Natural killer cell (primary cell): ENCODE results near the gene H1-8. TPM values are rescaled to one million over a fixed set of nuclear protein-coding genes. Genes with fewer than 3 reads are reported as not detected.

Source experiments
- ATAC-seq, 3 donors: fragments of 150-1000 bp in 2 of 3; fragments of 200-7000 bp in 1 of 3; cut with Tn5 transposase; 1 replicate in 1 of 3; 2 replicates in 2 of 3; pipeline ENCODE4 v1.10.0; 2021; ENCODE audit warnings: mild to moderate bottlenecking in 2 of 3, moderate library complexity in 2 of 3
- DNase-seq, 2 donors: peaks; one replicate each; pipeline versions ENCODE4 v3.0.0 to v3.0.0-alpha.2; 2013 to 2021; ENCODE audit warnings: mixed read lengths in 1 of 2
- H3K27ac ChIP-seq: one replicate; pipeline ENCODE4 v1.5.1; 2013; ENCODE audit warnings: mild to moderate bottlenecking, low read length
- H3K27me3 ChIP-seq: one replicate; pipeline ENCODE4 v1.6.1; 2013; ENCODE audit warnings: low read length; ENCODE audit not compliant: control insufficient read depth, insufficient read depth
- H3K36me3 ChIP-seq: one replicate; pipeline ENCODE4 v1.6.1; 2013; ENCODE audit warnings: low read length; ENCODE audit not compliant: control insufficient read depth, insufficient read depth
- H3K4me1 ChIP-seq: one replicate; pipeline ENCODE4 v1.6.1; 2013; ENCODE audit warnings: low read length; ENCODE audit not compliant: control insufficient read depth, insufficient read depth
- H3K4me3 ChIP-seq: one replicate; pipeline ENCODE4 v1.5.1; 2013; ENCODE audit warnings: low read length
- H3K9me3 ChIP-seq: one replicate; pipeline ENCODE4 v1.6.1; 2013; ENCODE audit warnings: low read length; ENCODE audit not compliant: control insufficient read depth, insufficient read depth
- H3K27ac Mint-ChIP-seq, 2 donors: one replicate each; pipeline ENCODE4 v1.8.0; 2022; ENCODE audit warnings: mild to moderate bottlenecking in 2 of 2, mixed read lengths in 2 of 2, moderate library complexity in 1 of 2
- H3K27me3 Mint-ChIP-seq, 2 donors: one replicate each; pipeline ENCODE4 v1.8.0; 2022; ENCODE audit warnings: low read depth in 2 of 2, mixed read lengths in 2 of 2
- H3K36me3 Mint-ChIP-seq: one replicate; pipeline ENCODE4 v1.8.0; 2022; ENCODE audit warnings: mixed read lengths
- H3K4me1 Mint-ChIP-seq, 2 donors: one replicate each; pipeline ENCODE4 v1.8.0; 2022; ENCODE audit warnings: mixed read lengths in 2 of 2
- H3K4me3 Mint-ChIP-seq: one replicate; pipeline ENCODE4 v1.8.0; 2022; ENCODE audit warnings: mild to moderate bottlenecking, moderate library complexity, mixed read lengths
- H3K9me3 Mint-ChIP-seq, 2 donors: one replicate each; pipeline ENCODE4 v1.8.0; 2022; ENCODE audit warnings: mixed read lengths in 2 of 2
- CTCF ChIP-seq: fragments of 200-600 bp; IDR thresholded peaks from one replicate; pipeline ENCODE4 v1.8.0; 2022; ENCODE audit warnings: antibody characterized with exemption
- WGBS: methylation state at CpG from one replicate; pipeline ENCODE4 v1.1.7; 2013; ENCODE audit warnings: missing lambda C conversion rate; ENCODE audit not compliant: insufficient coverage; 5-methylcytosine and 5-hydroxymethylcytosine counted together
- intact Hi-C: fragments of 100-400 bp; cut with micrococcal nuclease; formaldehyde crosslinking; loops from one replicate; pipeline ENCODE4 v1.14.2; 2022
- total RNA-seq, 4 donors: library from RNA; stranded (reverse); fragments of 120-200 nt in 1 of 4; gene quantifications; one replicate each; pipeline versions ENCODE4 v1.2.3 to v1.2.4, GENCODE V29; 2013 to 2022

The H1-8 gene
- total RNA-seq, 3 donors from 2014 or later (not counting 1 experiment from before 2014, with no cell fraction given), result not detected

- no peak for TF ChIP-seq CTCF
Measured at GRCh38 chr3:129598484-129598883, 55.5 kb downstream of the H1-8 start.

GRCh38 chr3:129599073-129599472, 56.1 kb downstream of the H1-8 start:
- no peak for TF ChIP-seq CTCF
- Mint-ChIP-seq H3K9me3 (no peaks in the 10 kb centered on the region), H3K27me3 (no peaks in the 10 kb centered on the region), H3K4me3 (no peak overlapping the region), H3K4me1 (peaks cover 48 to 76% of the 10 kb centered on the region in 2 donors), H3K27ac (no peak overlapping the region), H3K36me3 (no peaks in the 10 kb centered on the region)
- Histone ChIP-seq H3K4me3 (no peak overlapping the region), H3K27me3 (no peaks in the 10 kb centered on the region), H3K9me3 (no peaks in the 10 kb centered on the region), H3K4me1 (peaks cover 89% of the 10 kb centered on the region), H3K27ac (no peak overlapping the region), H3K36me3 (no peaks in the 10 kb centered on the region)
- intact Hi-C loops, result no loop called here
- no peak for ATAC-seq
- no peak for DNase-seq
- WGBS, result 95% methylated on average over 19 of the region's 19 CpGs

More at GRCh38 chr3:129598484-129598883, 55.5 kb downstream of the H1-8 start:
- no peak overlapping the region for H3K4me3 Mint-ChIP-seq
- Histone ChIP-seq H3K27me3 (no peaks in the 10 kb centered on the region), H3K4me3 (no peak overlapping the region), H3K4me1 (peaks cover 89% of the 10 kb centered on the region), H3K36me3 (no peaks in the 10 kb centered on the region), H3K9me3 (no peaks in the 10 kb centered on the region), H3K27ac (no peak overlapping the region)
- H3K27ac Mint-ChIP-seq, result no peak overlapping the region
- intact Hi-C loops, result no loop called here
- H3K9me3 Mint-ChIP-seq, result no peaks in the 10 kb centered on the region
- no peak for DNase-seq
- no peaks in the 10 kb centered on the region for H3K36me3 Mint-ChIP-seq
- WGBS, result 87% methylated on average over 10 of the region's 11 CpGs
- ATAC-seq, result no peak
- peaks cover 51 to 77% of the 10 kb centered on the region in 2 donors for H3K4me1 Mint-ChIP-seq
- no peaks in the 10 kb centered on the region for H3K27me3 Mint-ChIP-seq

GRCh38 chr3:129599607-129600006, 56.6 kb downstream of the H1-8 start:
- Histone ChIP-seq H3K27me3 (no peaks in the 10 kb centered on the region), H3K36me3 (no peaks in the 10 kb centered on the region), H3K9me3 (no peaks in the 10 kb centered on the region), H3K27ac (no peak overlapping the region), H3K4me1 (peaks cover 89% of the 10 kb centered on the region), H3K4me3 (no peak overlapping the region)
- no peak overlapping the region for H3K27ac Mint-ChIP-seq
- peak overlapping the region; percentile 42 for H3K4me3 Mint-ChIP-seq
- DNase-seq, result no peak
- peak in 2 of 3 donors; percentile 36 to 57 for ATAC-seq
- no peak for TF ChIP-seq CTCF
- H3K27me3 Mint-ChIP-seq, result no peaks in the 10 kb centered on the region
- peaks cover 48 to 76% of the 10 kb centered on the region in 2 donors for H3K4me1 Mint-ChIP-seq
- WGBS, result 41% methylated on average over 5 of the region's 5 CpGs
- intact Hi-C loops, result no loop called here
- no peaks in the 10 kb centered on the region for H3K9me3 Mint-ChIP-seq
- H3K36me3 Mint-ChIP-seq, result no peaks in the 10 kb centered on the region

GRCh38 chr3:129600348-129600747, 57.4 kb downstream of the H1-8 start:
- H3K27ac ChIP-seq, result no peak overlapping the region
- no peaks in the 10 kb centered on the region for H3K36me3 ChIP-seq
- no peaks in the 10 kb centered on the region for H3K9me3 ChIP-seq
- Mint-ChIP-seq H3K36me3 (no peaks in the 10 kb centered on the region), H3K27ac (peak overlapping the region in 1 of 2 donors; percentile 9), H3K4me1 (peaks cover 50 to 72% of the 10 kb centered on the region in 2 donors), H3K27me3 (no peaks in the 10 kb centered on the region), H3K9me3 (no peaks in the 10 kb centered on the region), H3K4me3 (no peak overlapping the region)
- H3K4me1 ChIP-seq, result peaks cover 86% of the 10 kb centered on the region
- no peak for ATAC-seq
- no peak overlapping the region for H3K4me3 ChIP-seq
- no peak for DNase-seq
- 95% methylated on average over 2 of the region's 2 CpGs for WGBS
- no peak for TF ChIP-seq CTCF
- intact Hi-C loops, result no loop called here
- H3K27me3 ChIP-seq, result peaks cover 2% of the 10 kb centered on the region
